HG03095 (cell line): ENCODE measurements around the gene MLF2.
"Not testable (repeated sequence)": the region's sequence is repeated elsewhere in the genome, so short reads cannot be mapped to it uniquely, and the experiment has no call there.

Source experiments
- ATAC-seq: cut with Tn5 transposase; IDR thresholded peaks from one replicate; pipeline ENCODE4 v1.9.1; 2021; ENCODE audit warnings: moderate library complexity; ENCODE audit not compliant: unreplicated experiment

Gene MLF2

DNA sequence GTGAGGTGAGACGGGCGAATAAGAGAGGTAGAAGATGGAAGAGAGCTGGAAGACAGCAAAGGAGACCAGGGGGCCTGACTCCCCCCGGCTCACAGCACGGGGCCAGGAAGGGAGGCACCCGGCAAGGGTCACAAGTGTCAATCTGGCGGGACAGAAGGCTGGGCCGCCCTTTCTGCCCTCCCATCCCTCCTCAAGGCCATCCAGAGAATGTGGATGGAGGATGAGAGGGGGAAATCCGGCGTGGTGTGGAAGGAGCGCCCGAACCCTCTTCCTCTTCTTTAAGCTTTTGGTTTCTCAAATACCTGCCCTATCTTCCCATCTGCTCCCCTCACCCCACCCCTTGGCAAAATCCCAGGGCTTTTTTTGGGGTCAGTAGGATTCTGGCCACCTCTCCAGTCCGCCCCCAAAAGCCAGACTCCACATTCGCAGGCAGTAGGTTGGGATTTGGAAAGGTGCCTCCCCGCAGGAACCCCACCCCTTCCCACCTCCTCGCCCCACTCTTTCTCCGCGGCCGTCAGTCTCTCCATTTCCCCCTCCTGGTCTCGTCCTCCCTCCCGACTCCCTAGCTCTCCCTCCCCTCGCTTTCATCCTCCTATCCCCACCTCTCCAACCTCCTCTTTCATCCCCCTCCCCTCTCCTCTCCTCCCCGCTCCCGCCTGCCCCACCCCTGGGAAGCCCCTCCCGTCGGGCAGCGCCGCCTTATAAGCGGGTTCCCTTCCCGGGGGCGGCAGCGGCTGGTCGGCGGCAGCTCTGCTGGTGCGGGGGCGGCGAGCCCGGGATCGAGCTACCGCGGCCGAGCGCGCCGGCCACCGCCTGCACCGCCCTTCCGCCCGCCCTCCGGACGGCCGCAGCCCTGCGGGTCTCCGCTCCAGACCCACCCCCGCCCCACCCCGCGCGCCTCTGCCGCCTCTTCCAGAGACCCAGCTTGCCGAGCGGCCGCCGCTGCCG lies 13.0 kb upstream of the MLF2 start, which contains the start of gene PTMS:
TSS of gene PTMS (plus strand) at position 730 of the 948 bp plus-strand sequence. CDS start 343 bp downstream, outside the sequence.
- ATAC-seq: peak; percentile 15

DNA sequence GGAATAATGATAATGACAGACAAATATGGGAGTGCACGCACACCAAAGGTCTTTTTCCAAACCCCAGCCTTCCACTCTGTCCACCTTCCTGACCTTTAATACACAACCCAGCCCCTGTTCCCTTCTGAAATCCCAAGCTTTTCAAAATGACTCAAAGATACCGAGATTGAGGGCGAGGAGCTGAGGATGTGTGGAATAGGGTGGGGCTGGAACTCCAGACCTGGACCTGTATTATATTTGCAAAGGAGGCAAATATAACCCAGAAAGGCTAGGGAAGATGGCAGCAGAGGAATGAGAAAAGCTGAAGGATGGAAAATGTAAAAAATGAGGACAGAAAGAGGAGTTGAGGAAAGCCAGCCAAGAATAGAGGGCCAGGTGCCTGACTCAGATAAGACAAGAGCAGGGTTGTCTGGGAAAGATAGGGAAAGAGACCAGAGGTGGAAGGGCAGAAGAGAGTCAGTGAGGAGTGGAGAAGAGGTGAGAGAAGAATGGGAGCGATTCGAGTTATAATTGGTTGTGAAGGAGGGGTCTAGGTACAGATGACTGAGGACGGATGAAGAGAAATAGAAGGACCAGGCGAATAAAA lies 12.2 kb upstream of the MLF2 start:
- ATAC-seq: no peak

DNA sequence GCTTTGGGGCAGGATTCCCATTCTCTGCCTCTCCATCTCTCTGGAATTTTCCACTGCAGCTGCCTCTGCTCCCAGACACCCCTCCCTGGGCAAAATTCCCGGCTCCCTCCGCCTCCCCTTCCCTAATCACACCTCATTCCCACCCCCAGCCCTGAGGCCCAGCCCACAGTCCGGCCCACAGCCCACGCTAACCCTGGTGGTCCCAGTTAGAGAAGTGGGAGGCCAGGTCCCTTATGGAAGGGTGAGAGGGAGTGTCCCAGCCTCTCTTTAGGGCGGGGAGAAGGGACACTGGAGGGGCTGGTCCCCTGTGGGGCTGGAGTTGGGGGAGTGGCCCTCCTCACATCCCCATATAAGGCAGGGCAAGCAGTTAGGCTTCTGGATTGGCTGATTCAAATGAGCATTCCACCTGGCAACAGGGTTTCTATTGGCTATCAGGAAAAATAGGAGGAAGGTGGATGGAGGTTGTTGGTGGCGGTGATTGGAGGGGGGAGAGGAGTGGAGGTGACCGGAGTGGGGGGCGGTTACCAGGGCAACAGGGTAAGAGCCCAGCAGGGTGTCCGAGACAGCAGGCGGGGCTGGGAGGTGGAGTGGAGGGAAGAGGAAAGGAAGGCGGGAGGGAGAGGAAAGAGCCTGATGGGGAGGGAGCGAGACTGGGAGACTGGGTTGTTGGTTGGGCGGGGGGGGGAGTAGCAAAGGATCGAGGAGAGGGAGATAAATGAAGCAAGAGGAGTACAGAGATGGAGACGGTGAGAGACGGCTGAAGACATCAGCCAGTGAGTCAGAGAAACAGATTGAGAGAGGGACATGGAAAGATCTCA lies 11.3 kb upstream of the MLF2 start:
- peak; percentile 72 for ATAC-seq

DNA sequence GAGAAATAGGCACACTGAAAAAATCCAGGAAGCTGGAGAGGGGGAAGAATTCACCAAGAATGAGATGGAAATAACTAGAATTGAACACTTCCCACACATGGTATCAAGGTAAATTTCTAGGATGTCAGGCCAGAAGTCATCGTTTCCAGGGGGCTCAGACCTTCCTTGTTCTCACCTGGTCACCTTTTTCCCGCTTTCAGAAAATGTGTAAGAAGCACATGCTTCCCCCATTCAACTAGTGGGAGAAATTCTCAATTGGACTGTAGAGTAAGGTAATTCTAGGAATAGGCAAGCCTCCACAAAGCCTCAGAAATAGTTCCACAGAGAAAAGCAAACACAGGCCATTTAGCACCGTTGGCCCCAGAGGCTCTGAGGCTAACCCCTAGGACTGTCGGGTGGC lies 10.4 kb upstream of the MLF2 start:
- ATAC-seq: no peak

DNA sequence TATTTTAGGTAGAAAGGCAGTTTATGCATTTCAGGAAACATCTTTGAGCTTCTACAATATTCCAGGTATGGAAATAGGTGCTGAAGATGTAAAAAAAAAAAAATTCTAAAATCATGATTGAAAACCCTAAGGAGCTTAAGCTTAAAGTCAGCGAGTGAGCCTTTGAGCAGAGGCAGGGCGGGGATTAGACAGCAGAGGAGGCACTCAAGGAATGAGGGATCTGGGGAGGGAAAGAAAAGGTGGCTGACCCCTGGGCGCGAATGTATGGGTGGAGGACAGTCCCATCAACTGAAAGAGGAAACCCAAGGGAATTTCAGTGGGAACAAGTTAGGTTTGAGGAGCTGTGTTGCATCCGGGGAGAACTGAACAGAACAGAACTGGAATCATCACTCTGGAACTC lies 6.8 kb upstream of the MLF2 start:
- no peak for ATAC-seq

DNA sequence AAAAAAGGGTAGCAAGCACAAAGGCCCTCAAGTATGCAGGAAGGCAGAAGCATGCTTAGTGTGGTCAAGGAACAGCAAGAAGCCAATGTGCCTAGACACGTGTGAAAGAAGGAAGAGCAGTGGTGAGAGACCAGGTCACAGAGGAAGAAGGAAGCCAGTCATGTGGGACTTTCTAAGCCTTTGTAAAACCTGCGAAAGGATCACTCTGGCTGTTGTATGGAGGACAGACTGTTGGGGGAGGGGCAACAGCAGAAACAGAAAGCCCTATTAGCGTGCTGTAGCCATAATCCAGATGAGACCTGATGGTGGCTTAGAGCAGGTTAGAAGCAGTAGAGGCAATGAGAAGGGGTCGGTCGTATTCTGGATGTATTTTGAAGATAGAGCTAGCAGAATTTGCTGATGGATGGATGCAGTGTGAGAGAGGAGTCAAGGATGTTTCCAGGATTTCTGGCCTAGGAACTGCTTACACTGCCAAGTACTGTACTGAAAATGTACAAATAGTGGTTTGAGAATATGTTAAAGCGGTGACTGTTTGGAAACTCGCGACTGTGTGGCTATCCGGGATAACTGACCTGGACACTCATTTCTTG lies 5.7 kb upstream of the MLF2 start:
- no peak for ATAC-seq

DNA sequence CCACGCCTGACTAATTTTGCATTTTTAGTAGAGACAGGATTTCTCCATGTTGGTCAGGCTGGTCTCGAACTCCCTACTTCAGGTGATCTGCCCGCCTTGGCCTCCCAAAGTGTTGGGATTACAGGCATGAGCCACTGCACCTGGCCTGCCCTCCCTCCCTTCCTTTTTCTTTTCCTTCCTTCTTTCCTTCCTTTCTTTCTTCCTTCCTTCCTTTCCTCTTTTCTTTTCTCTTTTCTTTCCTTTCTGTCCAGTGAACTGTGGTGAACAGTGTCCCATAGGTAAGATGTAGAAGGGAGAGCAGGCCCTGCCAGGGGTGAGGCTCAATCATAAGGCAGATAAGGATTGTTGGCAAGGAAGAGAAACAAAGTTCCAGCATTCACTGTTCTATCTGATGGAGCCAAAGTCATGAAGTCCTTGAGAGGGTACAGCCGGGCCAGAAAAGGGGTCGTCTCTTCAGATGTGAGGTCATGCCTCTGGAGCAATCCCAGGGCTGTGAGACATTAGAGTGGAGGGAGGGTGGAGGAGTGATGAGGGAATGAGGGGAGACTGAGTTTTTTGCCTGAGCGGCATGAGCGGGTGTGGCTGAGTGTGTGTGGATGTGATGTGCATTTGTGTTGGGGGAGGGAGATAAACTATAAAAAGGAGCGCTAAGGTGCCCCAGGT lies 4.2 kb upstream of the MLF2 start:
- no peak for ATAC-seq

DNA sequence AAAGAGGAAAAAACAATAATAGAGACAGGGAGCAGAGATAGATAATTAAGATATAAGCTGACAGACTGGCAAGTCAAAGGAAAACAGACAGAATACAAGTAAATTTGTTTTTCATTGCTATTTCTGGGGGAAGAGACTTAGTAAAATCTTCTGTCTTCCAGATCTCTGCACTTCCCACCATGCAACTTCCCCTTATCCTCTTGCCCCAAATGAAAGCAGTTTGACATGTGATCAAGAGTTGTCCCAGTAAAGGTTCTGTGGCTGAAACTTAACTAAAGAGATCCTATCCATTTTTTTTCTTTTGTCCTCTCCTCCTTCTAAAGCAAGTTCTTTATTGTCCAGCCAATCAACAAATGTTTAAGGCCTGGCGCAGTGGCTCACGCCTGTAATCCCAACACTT lies 1.5 kb upstream of the MLF2 start:
- ATAC-seq: no peak

DNA sequence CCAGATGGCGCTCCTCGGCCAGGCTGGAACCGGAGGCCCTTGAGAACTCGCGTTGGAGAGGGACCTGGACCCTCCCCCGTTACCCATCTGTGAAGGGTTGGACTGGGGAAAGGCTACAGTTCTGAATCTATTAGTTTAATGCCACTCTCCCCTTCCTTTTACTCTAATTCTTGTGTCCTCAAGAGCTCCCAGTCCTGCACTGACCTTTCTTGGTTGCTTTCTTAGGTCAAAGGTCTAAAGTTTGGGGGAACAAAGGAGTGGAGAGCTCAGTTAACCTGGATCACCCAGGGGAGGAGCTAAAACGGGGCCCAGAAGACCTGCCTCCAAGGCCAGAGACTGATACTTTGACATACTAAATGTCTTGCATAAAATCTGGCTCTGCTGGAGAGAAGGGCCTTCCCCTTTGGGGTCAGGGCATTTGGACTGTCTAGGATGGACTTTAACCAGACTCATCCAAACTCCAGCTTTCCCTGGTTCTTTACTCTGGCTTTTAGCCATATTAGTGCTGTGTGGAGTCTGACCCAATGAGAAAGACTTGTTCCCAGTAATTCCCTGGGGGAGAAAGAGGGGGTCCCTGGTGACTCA lies 923 bp upstream of the MLF2 start:
- no peak for ATAC-seq

DNA sequence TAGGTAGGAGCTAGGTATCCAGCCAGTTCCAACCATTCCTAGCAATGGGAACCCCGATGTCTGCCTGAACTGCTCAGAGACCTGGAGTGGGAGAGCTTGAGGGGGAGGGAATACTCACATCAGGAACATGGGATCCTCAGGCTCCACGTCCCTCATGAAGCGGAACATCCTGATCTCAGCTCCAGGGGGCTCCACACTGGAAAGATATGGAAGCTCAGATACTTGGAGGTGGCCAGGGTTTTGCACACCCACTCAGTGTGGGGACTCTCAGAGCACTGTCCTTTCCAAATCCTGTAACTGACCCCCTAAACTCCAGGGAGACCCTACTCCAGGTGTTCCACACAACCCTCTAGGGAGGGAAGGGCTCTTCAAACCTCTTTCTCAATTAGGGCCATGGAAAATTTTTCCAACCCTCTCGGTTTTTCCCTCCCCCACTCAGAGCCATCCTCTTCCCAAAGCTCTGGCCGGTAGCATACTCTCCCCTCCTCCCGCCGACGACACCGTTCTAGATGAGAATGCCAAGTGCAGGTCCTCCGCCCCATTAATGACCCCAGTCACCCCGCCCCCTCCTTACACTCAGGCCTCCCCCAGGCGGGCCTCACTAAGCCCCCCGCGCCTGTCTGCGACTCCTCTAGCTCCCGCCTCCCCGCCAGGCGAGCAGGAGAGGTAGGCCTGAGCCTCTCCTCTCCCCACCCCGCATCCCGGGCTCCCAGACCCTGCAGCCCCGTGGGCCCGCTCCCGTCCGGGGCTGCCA lies 597 bp downstream of the MLF2 start:
- ATAC-seq: peak; percentile 2

DNA sequence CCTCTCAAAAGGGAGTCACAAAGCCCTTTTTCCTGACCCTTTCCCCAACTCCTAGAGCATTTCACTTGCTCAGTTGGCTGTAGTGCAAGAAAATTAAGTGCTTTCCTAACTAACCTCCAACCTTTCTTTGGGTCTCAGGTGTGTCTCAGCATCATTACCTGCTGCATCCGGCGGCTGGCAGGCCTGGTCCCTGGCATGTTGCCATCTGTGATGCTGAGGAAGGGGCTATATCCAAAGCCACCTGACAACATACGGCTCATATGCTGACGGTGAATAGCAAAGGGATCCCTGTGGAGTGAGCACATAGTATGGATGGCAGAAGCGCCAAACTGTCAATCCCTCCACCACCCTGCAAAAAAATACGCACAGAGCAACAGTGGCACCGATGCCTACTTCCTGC lies 1.2 kb downstream of the MLF2 start:
- no peak for ATAC-seq

DNA sequence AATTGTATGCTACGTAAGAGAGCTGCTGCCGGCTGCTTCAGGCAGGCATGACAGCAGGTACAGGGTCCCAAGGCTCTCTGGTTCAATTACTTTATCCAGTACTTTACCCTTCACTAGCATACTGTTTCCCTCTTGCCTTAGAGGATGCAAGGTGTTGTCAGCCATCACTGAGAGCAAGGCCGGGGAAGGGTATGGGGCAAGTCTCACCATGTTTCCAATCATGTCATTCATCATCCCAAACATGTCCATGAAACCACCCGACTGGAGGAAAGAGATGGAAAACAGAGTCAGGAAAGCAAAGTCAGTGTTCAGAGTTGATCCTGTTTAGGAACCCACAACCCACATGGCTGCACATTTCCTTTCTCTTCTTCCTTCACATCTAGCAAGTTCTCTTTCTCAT lies 2.4 kb downstream of the MLF2 start:
- ATAC-seq: no peak

DNA sequence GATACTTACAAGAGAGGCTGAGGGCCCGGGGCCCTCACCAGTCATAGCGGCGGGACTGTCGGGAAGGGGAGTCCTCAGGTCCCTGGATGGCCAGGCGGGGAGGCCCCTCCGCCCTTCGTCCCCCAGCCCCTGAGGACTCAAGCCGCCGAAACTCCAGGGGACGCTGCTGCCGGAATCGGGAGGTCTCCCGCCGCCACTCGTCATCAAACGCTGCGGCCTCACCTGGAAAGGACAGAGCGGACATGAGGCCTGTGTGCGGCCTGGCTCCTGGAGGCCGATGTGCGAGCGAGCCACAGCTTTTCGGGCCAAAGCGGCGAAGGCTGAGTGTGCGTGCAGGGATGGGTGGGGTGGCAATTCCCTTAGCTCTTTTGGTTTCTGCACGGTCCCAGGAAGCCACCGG lies 4.2 kb downstream of the MLF2 start:
- no peak for ATAC-seq

DNA sequence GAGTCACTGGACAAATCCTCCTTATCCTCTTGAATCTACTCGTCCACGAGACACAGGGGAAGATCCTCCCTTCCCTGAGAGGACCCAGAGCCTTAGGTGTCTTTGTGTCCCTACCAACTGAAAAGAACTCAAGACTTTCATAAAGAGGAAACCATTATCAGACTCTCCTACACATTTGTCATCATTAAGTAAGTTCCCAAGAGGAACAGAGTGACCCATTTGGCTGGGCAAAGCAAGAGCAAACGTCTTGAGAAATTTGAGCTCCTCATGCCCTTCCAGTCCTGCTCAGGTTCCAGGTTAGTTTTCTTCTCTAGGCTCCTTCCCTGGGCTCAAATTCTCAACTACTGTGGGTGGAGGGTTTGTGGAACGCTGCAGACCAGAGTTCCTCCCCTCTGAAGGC lies 5.7 kb downstream of the MLF2 start:
- no peak for ATAC-seq

DNA sequence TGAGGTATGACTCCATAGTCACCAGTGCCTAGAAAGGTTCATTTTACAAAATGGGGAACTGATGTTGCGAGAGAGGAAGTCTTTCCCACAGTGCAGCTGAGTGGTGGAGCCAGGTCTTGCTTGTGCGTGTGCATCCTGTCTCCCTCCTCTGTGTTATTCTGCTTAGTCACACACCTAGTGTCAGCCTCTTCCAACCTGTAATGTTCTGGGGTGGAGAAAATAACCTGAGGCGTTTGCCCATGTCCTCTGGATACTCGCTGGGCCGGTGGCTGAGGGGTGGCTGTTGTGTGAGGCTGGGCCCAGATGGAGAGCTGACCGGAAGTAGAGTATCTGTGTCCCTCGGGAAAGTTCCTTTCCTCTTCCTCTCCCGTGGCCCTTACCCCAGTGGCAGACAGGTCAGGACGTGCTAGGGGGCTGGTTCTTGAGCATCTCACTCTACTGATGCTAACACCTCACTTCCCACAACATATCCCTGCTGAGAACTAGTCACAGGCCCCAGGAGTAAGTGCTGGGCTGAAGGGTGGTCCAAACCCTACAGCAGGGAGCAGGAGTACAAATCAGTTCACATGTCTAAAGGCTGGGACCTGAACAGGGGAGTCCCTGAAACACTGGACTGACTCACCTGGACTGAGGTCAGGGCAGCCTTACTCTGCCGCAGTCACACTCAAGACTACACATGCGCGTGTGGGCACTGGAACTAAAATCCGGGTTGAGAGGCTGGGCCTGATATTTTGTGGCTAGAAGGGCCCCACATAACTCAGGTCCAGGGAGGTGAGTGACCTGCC lies 7.0 kb downstream of the MLF2 start:
- no peak for ATAC-seq

DNA sequence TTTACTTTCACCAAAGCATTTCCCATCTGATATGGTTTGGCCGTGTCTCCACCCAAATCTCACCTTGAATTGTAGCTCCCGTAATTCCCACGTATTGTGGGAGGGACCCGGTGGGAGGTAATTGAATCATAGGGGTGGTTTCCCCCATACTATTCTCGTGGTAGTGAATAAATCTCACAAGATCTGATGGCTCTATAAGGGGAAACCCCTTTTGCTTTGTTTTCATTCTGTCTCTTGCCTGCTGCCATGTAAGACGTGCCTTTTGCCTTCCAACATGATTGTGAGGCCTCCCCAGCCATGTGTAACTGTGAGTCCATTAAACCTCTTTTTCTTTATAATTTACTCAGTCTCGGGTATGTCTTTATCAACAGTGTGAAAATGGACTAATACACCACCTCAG lies 9.6 kb downstream of the MLF2 start:
- not testable (repeated sequence) for ATAC-seq

DNA sequence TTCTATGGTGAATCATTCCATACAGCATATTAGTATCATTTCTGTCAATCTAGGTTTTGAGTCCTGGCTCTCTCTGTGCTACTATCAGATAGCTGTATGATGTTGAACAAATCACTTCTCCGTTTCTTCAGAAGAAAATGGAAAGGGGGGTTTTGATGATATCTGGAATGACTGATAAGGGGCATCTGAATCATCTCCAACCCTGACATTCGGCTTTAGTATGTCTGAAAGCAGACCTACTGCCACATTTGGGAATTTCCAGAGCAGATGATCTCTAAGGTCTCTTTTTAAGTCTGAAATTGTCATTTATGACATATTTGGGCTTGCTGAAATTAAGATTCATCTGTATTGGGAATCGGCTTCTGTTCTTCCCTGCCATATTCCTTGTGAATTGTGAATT lies 10.1 kb downstream of the MLF2 start:
- no peak for ATAC-seq

DNA sequence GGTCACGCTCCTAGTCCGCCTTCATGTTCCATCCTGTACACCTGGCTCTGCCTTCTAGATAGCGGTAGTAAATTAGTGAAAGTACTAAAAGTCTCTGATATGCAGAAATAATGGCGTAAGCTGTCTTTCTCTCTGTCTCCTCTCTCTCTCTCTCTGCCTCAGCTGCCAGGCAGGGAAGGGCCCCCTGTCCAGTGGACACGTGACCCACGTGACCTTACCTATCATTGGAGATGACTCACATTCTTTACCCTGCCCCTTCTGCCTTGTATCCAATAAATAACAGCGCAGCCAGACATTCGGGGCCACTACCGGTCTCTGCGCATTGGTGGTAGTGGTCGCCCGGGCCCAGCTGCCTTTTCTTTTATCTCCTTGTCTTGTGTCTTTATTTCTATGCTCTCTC lies 10.9 kb downstream of the MLF2 start:
- not testable (repeated sequence) for ATAC-seq

DNA sequence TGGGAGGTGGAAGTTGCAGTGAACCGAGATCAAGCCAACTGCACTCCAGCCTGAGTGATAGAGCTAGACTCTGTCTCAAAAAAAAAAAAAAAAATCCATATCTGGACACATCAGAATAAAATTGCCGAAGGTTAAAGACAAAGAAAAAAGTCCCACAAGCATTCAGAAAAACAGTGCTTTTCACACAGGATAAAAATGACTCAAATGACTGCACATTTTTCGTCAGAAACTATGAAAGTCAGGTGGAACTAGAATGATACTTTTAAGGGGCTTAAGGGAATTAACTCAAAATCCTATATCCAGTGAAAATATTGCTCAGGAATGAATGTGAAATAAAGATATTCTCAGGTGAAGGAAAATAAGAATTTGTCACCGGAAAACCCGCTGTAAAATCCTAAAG lies 16.2 kb downstream of the MLF2 start:
- no peak for ATAC-seq
